GM19239 (cell line): ENCODE results near the gene HTR1D.

Experiments
- DNase-seq: peaks from one replicate; pipeline ENCODE4 v3.0.0; 2011; ENCODE audit warnings: low spot score; ENCODE audit not compliant: insufficient read length
- FAIRE-seq: peaks from 2 replicates; lab custom pipeline; 2011; peaks lifted over from hg19 to GRCh38; lab: Jason Lieb, UNC

HTR1D gene

DNA sequence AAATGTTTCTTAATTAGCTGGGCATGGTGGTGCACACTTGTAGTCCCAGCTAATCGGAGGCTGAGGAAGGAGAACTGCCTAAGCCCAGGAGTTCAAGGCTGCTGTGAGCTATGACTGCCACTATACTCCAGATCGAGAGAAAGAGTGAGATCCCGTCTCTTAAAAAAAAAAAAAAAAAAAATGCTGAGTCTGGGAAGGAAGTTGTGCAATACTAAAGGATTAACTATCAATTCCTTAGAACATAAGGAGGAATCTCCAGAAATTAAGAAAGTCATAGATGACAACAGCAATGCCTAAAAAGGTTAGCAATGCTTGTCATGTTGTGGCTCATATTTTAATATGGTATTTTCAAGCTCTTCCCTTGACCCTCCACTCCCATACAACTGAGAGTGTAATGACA is 53.9 kb downstream of the HTR1D start:
- DNase-seq (no peak), FAIRE-seq (no peak)

DNA sequence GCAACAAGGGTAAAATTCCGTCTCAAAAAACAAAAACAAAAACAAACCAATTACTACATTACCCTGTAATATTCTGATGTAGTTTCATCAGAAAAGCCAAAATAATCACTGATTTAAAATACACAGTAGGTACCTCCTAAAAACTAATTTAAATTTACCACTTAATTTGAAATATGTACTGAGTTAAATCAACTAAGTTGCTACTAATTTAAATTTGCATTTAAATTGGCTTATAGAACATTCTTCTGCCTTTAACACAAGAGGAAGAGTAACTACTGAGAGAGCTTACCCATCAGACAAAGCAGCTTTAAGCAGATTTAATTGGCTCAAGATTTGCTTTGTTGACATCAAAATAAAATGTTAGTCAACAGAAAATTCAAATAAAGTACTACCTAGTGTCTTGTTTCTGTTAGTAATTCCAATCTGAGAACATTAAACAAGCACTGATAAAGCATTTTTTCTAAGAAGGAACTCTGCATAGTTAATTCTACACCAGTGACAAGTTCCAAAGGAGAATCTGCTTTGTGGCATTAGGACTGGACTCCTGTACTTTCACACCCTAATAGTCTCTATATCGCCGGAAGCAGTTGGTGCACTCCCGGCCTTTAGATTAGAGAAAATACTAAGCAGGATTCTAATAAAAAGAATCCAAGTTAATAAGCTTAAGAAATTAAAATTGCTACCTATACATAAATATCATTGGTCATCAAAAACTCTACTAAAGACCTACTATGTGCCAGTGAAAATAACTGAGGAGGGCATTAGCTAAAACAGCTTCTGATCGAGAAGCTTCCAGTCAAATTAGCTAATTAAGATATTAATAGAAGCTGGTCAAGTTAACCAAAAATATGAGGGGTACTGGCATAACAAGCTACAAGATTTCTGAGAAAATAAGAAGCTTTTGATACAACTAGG is 57.1 kb downstream of the HTR1D start:
- no peak for DNase-seq
- FAIRE-seq = no peak

GRCh38 chr1:23156940-23157339 is 60.4 kb downstream of the HTR1D start:
- FAIRE-seq = no peak
- DNase-seq = no peak

DNA sequence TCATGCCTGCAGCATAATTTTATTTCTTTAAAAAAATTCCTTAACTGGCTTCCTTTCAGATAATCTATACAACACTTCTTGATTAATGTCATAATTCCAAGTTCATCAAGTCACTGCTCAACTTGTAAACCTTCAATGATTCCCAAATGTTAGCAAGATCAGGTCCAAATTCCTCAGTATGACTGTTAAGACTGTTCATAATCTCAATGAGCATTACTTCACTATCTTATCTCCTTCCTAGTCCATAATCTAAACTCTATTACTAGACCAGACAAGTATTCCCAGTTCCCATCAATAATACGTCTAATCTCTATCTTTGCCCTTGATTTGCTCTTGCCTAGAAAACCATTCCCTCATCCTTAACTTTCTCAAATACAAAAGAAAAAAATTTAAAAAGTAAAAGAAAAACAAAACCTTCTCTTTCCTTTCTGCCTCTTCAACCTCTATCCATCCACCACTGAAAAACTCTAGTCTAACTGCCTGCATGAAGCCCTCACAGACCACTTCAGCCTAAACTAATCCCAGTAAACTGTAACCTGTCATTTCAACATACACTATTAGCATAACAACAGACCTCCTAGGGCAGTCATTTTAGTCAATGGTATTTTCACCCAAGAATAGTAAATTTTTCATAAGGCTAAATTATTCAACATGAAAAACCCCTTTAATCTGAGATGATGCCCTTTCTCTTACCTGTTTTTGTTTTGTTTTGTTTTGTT is 64.2 kb downstream of the HTR1D start:
- DNase-seq (no peak), FAIRE-seq (no peak)

GRCh38 chr1:23150742-23151141 is 66.6 kb downstream of the HTR1D start:
- FAIRE-seq = no peak
- DNase-seq = no peak

GRCh38 chr1:23150125-23150524 is 67.2 kb downstream of the HTR1D start:
- DNase-seq (no peak), FAIRE-seq (no peak)

GRCh38 chr1:23149114-23149513 is 68.2 kb downstream of the HTR1D start:
- FAIRE-seq (peak; percentile 89), DNase-seq (peak; percentile 34)

- peak; percentile 70 for FAIRE-seq
- DNase-seq = no peak
Observed at GRCh38 chr1:23148084-23148483, 69.2 kb downstream of the HTR1D start.
